Adrenal gland (tissue), 5 donors: Measurements from ENCODE around the gene PI4KB.

Experiments
- CTCF ChIP-seq, 6 experiments: fragments of 450-650 bp in 4 of 6; fragments of 200-600 bp in 2 of 6; sonication (generic) in 1 of 6; IDR thresholded peaks; 1 replicate in 5 of 6; 2 replicates in 1 of 6; pipeline versions ENCODE4 v1.5.1 to v1.8.0; 2016 to 2021; ENCODE audit warnings: antibody characterized with exemption in 6 of 6, mild to moderate bottlenecking in 2 of 6, moderate library complexity in 1 of 6
- POLR2A ChIP-seq, 2 donors: fragments of 450-650 bp; IDR thresholded peaks; one replicate each; pipeline ENCODE4 v1.6.1; 2017; ENCODE audit warnings: antibody characterized with exemption in 2 of 2, mild to moderate bottlenecking in 2 of 2, moderate library complexity in 1 of 2
- donor health status: DM: no; HTN: no; CAD: no.

GRCh38 chr1:151288502-151288901 lies 38.7 kb downstream of the PI4KB start:
- no peak for TF ChIP-seq POLR2A (IDR thresholded peaks at IDR 0.05)
- TF ChIP-seq CTCF (IDR thresholded peaks at IDR 0.05): no peak
